NCI-H446 treated with DMSO at 0.1 percent for 48 hours (cell line): ENCODE measurements around the gene CHM.
"Not testable (repeated sequence)": the region's sequence is repeated elsewhere in the genome, so short reads cannot be mapped to it uniquely, and the experiment has no call there.

Source experiments
- DNase-seq: peaks from one replicate; lab custom pipeline; 2025; lab: John Stamatoyannopoulos, UW

CHM gene

DNA sequence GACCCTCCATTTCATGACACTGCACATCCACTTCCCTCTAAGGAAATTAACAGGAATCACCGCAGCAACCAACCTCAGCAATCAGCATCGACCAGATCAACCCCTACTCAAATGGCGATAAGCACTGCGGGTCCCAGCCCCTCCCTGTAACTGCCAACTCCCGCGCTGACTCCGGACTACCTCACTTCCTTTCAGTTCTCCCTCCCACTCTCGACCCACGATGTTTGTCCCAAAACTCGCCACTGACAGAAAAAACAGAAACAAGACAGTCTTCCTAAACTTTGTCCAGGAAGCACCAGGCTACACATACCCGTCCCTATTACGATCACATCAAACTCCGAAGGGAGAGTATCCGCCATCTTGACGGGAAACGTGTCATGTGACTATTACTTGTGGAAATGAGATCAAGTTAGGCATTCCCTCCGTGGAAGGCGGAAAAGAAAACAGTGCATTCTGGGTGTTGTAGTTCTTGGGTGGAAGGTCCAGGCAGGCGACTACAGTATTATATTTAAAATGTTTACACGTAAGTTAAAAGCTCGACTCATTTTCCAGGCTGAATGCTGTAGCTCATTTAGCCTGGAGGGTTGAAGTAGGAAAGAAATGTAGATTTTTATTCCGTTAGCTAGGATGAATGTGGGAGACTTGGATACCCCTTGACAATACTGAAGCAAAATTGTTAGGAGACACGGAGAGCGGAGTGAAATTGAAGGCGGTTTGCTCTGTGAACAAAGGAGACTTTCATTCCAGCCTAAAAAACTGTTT lies at the start of gene CHM:
Gene CHM, minus strand, starts transcription at position 385 of the 762 bp plus-strand sequence. Its CDS starts 26 bp downstream, at position 359.
- no peak for DNase-seq

GRCh38 chrX:86078650-86079049 lies 31.3 kb upstream of the CHM start:
- no peak for DNase-seq

DNA sequence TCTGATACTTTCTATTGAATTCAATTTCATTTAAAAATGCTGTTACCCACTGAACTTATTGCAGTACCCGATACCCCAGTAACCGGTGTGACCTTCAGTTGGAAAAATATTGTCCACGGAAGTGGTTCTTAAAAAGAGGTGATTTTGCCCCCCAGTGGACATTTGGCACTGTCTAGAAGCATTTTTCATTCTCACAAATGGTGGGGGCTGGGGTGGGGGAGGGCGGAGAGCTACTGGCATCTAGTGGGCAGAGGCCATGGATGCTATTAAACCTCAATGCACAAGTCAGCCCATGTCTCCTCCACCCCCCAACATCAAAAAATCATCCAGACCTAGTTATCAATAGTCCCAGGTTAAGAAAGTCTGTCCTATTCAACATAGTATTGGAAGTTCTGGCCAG lies 19.6 kb upstream of the CHM start:
- no peak for DNase-seq

DNA sequence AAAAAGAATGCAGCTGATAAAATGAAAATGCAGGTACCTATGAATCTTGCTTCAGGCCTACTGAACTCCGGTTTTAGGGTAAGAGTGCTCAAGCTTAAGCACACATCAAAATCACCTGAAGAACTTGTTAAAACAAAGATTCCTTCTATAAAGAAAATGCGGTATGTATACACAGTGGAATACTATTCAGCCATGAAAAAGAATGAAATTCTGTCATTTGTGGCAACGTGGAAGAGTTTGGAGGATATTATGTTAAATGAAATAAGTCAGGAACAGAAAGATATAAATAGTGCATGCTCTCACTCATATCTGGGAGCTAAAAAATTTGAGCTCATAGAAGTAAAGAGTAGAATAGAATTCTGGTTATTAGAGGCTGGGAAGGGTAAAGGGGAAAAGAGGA lies 14.0 kb upstream of the CHM start:
- no peak for DNase-seq

DNA sequence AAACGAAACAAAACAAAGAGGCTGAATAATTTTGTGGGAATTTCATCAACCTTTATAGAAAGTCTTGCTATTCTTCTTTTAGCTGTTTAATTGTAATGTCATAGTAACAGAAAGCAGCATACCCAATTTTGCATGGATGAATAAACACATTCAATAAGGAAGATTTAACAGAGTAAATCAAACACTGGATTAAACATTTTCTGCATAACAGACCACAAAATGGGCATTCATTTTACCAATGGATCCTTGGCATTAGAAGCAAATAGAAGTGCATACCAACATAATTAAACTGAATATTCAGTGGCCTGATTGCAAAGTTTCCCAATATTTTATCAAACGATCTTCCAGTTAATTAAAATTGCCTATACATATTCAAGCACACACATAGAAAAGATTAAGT lies 4.4 kb upstream of the CHM start:
- no peak for DNase-seq

DNA sequence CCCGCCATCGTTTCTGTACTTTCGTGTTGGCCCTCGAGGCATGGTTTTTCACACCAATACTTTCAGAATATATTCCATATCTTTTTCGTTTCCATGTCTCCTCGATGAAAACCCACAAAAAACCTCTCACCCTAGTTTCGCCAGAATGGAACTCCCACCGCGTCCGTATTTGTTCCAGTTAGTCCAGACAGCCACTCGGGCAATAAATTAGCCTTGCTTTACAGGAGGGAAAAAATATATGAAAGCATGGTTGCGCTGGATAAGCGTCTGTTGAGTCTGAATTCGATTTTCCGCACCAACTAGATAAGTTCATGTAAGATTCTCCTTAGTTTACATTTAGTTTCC lies 550 bp upstream of the CHM start:
- DNase-seq: no peak

- no peak for DNase-seq
These were observed 3.1 kb downstream of the CHM start for GRCh38 chrX:86044216-86044615.

- no peak for DNase-seq
These were observed 7.5 kb downstream of the CHM start for GRCh38 chrX:86039625-86040568.

- DNase-seq: no peak
These were observed 14.0 kb downstream of the CHM start for GRCh38 chrX:86033385-86033784.

DNA sequence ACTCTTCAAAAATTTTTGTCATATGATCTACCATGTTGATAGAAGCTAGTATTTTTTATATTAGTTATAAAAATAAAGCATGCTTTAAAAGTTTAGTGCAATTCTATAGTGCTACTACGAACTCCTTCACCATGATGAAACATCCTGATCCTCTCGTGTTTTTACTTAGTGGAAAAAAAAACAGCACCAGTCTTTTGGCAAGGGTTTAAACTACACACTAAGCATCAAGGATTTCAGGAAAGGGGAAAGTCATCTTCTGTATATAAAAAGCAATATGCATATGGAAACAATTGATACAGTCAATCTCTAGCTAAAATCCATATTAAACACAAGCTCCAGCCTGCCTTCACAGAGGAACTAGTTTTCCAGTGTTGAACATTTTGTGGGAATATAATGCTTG lies 18.7 kb downstream of the CHM start:
- no peak for DNase-seq

DNA sequence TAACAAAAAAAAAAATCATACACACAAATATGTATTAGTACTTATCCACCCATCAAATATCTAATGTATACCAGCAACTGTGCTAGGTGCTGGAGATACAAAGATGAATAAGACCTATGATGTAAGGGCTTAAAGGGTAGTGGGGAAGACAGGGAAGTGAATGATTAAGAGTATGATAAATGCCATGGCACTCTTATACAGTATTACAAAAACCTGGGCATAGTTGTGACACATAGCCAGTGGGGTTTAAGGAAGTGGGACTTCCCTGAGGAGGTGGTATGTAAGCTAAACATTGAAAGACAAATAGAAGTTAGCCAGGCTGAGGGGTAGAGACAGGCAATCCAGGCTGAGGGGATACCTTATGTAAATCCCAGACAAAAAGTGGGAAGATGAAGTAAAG lies 23.5 kb downstream of the CHM start:
- no peak for DNase-seq

- DNase-seq: no peak
These were observed 25.6 kb downstream of the CHM start for GRCh38 chrX:86021652-86022289.

DNA sequence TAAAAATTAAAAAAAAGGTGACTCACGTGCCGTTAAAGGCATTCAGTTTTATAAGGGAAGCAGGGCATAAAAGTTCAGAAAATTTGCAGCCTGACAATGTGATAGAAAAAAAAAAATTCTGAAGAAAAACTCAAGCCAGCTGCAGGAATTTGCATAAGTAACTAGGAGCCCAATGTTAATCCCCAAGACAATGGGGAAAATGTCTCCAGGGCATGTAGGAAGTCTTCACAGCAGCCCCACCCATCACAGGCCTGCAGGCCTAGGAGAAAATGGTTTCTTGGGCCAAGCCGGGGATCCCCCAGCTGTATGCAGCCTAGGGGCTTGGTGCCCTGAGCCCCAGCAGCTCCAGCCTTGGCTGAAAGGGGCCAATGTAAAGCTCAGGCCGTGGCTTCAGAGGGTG lies 31.2 kb downstream of the CHM start:
- no peak for DNase-seq

DNA sequence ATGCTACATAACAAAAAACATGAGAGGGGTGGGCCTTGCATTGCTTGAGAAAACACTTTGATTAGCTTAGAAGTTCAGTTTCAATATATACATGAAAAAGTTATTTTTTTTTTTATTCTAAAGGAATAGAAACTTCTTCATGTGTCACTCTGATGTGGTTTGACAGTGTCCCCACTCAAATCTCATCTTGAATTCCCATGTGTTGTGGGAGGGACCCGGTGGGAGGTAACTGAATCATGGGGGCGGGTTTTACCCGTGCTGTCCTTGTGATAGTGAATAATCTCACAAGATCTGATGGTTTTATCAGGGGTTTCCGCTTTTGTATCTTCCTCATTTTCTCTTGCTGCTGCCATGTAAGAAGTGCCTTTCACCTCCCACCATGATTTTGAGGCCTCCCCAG lies 32.4 kb downstream of the CHM start:
- DNase-seq: not testable (repeated sequence)

GRCh38 chrX:86014421-86014820 lies 32.9 kb downstream of the CHM start:
- no peak for DNase-seq

GRCh38 chrX:86013792-86014191 lies 33.6 kb downstream of the CHM start:
- no peak for DNase-seq

DNA sequence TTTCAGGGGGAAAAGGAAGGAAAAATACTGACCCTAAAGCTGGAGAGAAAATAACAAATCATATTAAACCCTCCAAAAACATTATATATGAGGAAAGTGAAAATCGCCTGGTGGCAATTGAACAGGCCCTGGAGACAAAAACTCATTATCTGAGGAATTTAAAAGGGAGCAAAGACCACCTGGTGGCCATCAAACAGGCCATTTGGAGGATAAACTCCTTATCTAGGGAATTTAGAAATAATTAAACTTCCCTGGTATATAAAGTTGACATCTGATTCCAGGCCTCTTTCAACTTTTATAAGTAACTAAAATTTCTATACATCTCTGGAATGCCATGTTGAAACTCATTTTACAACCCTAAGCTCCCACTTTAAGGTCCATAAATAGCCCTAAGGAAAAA lies 35.2 kb downstream of the CHM start:
- DNase-seq: no peak

GRCh38 chrX:86009803-86010202 lies 37.6 kb downstream of the CHM start:
- not testable (repeated sequence) for DNase-seq

- DNase-seq: not testable (repeated sequence)
These were observed 39.5 kb downstream of the CHM start for GRCh38 chrX:86007891-86008290.

DNA sequence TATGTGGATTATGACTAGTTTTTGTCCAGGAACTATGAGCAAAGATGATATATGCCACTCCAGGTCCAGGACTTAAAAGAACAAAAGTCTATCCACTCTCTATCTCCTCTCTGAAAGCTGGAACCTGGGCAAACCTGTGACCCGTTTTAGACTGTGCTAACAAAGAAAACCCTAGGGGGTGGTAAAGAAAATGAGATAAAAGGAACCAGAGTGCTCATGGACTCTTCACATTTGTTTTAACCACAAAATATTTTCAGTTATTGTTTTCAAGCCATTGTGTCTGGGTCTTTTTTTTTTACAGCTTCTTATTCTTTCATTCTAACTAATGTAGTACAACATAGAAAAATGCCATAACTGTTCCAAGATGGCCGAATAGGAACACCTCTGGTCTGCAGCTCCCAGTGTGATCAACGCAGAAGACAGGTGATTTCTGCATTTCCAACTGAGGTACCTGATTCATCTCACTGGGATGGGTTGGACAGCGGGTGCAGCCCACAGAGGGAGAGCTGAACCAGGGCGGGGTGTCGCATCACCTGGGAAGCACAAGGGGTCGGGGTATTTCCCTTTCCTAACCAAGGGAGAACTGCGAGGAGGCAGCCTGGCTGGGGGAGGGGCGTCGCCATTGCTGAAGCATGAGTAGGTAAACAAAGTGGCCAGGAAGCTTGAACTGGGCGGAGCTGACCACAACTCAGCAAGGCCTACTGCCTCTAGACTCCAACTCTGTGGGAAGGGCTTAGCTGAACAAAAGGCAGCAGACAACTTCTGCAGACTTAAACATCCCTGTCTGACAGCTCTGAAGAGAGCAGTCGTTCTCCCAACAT lies 45.1 kb downstream of the CHM start:
- DNase-seq: no peak

DNA sequence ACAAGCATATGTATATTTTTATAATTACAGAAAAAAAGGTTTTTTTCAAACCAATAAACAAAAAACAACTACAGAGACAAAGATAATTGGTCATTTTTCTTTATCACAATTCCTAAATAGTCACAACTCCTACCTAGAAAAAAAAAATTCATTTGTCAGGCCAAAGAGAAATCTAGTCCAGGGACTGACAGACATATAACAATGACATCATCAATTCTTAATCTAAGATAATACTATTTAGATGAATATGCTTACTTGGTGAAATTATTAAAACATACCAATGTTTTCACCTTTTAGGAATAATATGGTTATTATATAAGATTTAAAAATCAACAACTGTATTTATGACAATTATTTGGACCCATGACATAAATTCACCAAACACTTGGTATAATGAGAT lies 48.4 kb downstream of the CHM start:
- DNase-seq: no peak

- no peak for DNase-seq
These were observed 50.8 kb downstream of the CHM start for GRCh38 chrX:85996555-85996954.
